K562 (cell line): Measurements from ENCODE around the gene CCDC90B. TPM values are rescaled to one million over a fixed set of nuclear protein-coding genes. Genes with fewer than 3 reads are reported as not detected.

Source experiments
- CCNT2 ChIP-seq: IDR thresholded peaks from 2 replicates; pipeline ENCODE4 v1.6.1; 2011; ENCODE audit warnings: borderline replicate concordance, low read depth, mild to moderate bottlenecking, moderate library complexity, mixed read lengths, low read length; ENCODE audit not compliant: insufficient read length; ENCODE audit errors: extremely low read depth
- CEBPB ChIP-seq: fragments of 450-650 bp; IDR thresholded peaks from 2 replicates; pipeline ENCODE4 v1.6.1; 2016; ENCODE audit warnings: missing genetic modification characterization, missing compliant biosample characterization
- CEBPG ChIP-seq, 3 experiments: fragments of 200-800 bp in 1 of 3; sonication (Bioruptor generic) in 1 of 3; sonication (generic) in 1 of 3; formaldehyde crosslinking in 1 of 3; IDR thresholded peaks in 2 of 3; conservative IDR thresholded peaks in 1 of 3; 2 replicates each; pipeline versions ENCODE4 v1.6.1 to v1.8.0; 2016 to 2022; ENCODE audit warnings: missing compliant biosample characterization in 2 of 3, missing genetic modification characterization in 2 of 3, mild to moderate bottlenecking in 1 of 3, missing genetic modification reagents in 1 of 3
- CREM ChIP-seq: IDR thresholded peaks from 2 replicates; pipeline ENCODE4 v1.6.1; 2014; ENCODE audit warnings: antibody characterized with exemption, low read depth
- CTCFL ChIP-seq: IDR thresholded peaks from 2 replicates; pipeline ENCODE4 v1.6.1; 2011; ENCODE audit warnings: borderline replicate concordance, low read depth, mild to moderate bottlenecking, moderate library complexity, low read length; ENCODE audit not compliant: insufficient read depth, poor library complexity, severe bottlenecking
- FOXP1 ChIP-seq: sonication (generic); formaldehyde crosslinking; IDR thresholded peaks from 2 replicates; pipeline ENCODE4 v1.8.0; 2022; ENCODE audit warnings: mild to moderate bottlenecking, missing genetic modification reagents
- IRF2 ChIP-seq: sonication (generic); formaldehyde crosslinking; IDR thresholded peaks from 2 replicates; pipeline ENCODE4 v1.8.1; 2022; ENCODE audit warnings: mild to moderate bottlenecking, missing genetic modification reagents
- IRF9 ChIP-seq: fragments of 450-650 bp; IDR thresholded peaks from 2 replicates; pipeline ENCODE4 v1.6.1; 2016; ENCODE audit warnings: missing biosample characterization, missing genetic modification characterization
- KLF1 ChIP-seq: fragments of 450-650 bp; IDR thresholded peaks from 2 replicates; pipeline ENCODE4 v1.6.1; 2016; ENCODE audit warnings: missing genetic modification characterization, missing compliant biosample characterization
- MAFK ChIP-seq: IDR thresholded peaks from 2 replicates; pipeline ENCODE4 v1.6.1; 2011; ENCODE audit warnings: low read length, improper control_type of control experiment
- PPARD ChIP-seq: fragments of 250-450 bp; sonication (Bioruptor Pico); IDR thresholded peaks from 2 replicates; pipeline ENCODE4 v1.8.0; 2022; ENCODE audit warnings: inconsistent platforms, mild to moderate bottlenecking, moderate library complexity
- SMAD2 ChIP-seq: fragments of 150-350 bp; IDR thresholded peaks from 2 replicates; pipeline ENCODE4 v1.6.1; 2014; ENCODE audit warnings: low read depth, mild to moderate bottlenecking, low read length
- SNIP1 ChIP-seq: fragments of 450-650 bp; IDR thresholded peaks from 2 replicates; pipeline ENCODE4 v1.7.1; 2017; ENCODE audit warnings: low read depth, mild to moderate bottlenecking
- SRSF1 ChIP-seq: fragments of 200-400 bp; formaldehyde crosslinking; IDR thresholded peaks from 2 replicates; pipeline ENCODE4 v1.6.1; 2017; ENCODE audit warnings: mild to moderate bottlenecking, low read depth, low read length, moderate library complexity
- SUPT5H ChIP-seq: fragments of 450-650 bp; IDR thresholded peaks from 2 replicates; pipeline ENCODE4 v1.6.1; 2016
- TBL1XR1 ChIP-seq, 2 experiments: IDR thresholded peaks; 2 replicates each; pipeline ENCODE4 v1.6.1; 2012; ENCODE audit warnings: improper control_type of control experiment in 2 of 2, low read length in 2 of 2, mild to moderate bottlenecking in 1 of 2
- TFAM ChIP-seq: fragments of 250-450 bp; sonication (Bioruptor Pico); conservative IDR thresholded peaks from 2 replicates; pipeline ENCODE4 v1.5.0; 2021; ENCODE audit warnings: mild to moderate bottlenecking, moderate library complexity
- U2AF1 ChIP-seq: fragments of 200-400 bp; formaldehyde crosslinking; optimal IDR thresholded peaks from 2 replicates; pipeline ENCODE3; 2017; ENCODE audit warnings: mild to moderate bottlenecking, low read depth, low read length, moderate library complexity
- VEZF1 ChIP-seq: fragments of 200-800 bp; sonication (Bioruptor generic); IDR thresholded peaks from 2 replicates; pipeline ENCODE4 v1.6.1; 2017; ENCODE audit warnings: missing genetic modification characterization, missing compliant biosample characterization
- ZNF140 ChIP-seq: fragments of 250-450 bp; sonication (Bioruptor Pico); IDR thresholded peaks from 2 replicates; pipeline ENCODE4 v1.8.0; 2021; ENCODE audit warnings: moderate library complexity, mild to moderate bottlenecking, inconsistent platforms
- ZNF23 ChIP-seq: fragments of 250-450 bp; sonication (Bioruptor Pico); IDR thresholded peaks from 2 replicates; pipeline ENCODE4 v1.4.0; 2020; ENCODE audit warnings: mild to moderate bottlenecking
- ZNF311 ChIP-seq: fragments of 250-450 bp; sonication (Bioruptor Pico); IDR thresholded peaks from 2 replicates; pipeline ENCODE4 v1.4.0; 2020; ENCODE audit warnings: mild to moderate bottlenecking, moderate library complexity
- ZNF347 ChIP-seq: fragments of 450-650 bp; formaldehyde crosslinking; IDR thresholded peaks from 2 replicates; pipeline ENCODE4 v1.4.0; 2020; ENCODE audit warnings: low read depth, mild to moderate bottlenecking, moderate library complexity
- ZNF766 ChIP-seq: fragments of 200-800 bp; sonication (Bioruptor generic); conservative IDR thresholded peaks from 2 replicates; pipeline ENCODE4 v1.6.1; 2016; ENCODE audit warnings: missing genetic modification characterization, missing compliant biosample characterization
- ZNF780A ChIP-seq: fragments of 250-450 bp; sonication (Bioruptor Pico); IDR thresholded peaks from 2 replicates; pipeline ENCODE4 v1.5.0; 2021; ENCODE audit warnings: mild to moderate bottlenecking
- polyA plus RNA-seq, 8 experiments: library from polyadenylated mRNA; depleted of rRNA in 4 of 8; stranded (reverse) in 5 of 8; unstranded in 3 of 8; fragments of >200 nt; fragmentation: Nextera tagmentation in 2 of 8; fragmentation: Illumina TruSeq in 1 of 8; extraction: Ambion mirVana in 2 of 8; extraction: Trizol in 1 of 8; gene quantifications; 2 replicates each; pipeline versions ENCODE4 v1.2.1 to v1.2.3, GENCODE V29; 2011 to 2014; ENCODE audit warnings: inconsistent platforms in 1 of 8, missing spikeins in 1 of 8
- total RNA-seq, 7 experiments: library from RNA; depleted of rRNA in 6 of 7; stranded (reverse); fragments of >200 nt in 6 of 7; fragmentation: Illumina TruSeq in 2 of 7; extraction: Trizol in 2 of 7; gene quantifications; 2 replicates each; pipeline versions ENCODE4 v1.2.1 to v1.2.3, GENCODE V29; 2011 to 2021; ENCODE audit warnings: low replicate concordance in 1 of 7

CCDC90B gene
- total and polyA plus RNA-seq, 9 of the 15 experiments (the other 6 are each of a cell fraction or from before 2014, with no cell fraction given) = 26.6 to 63.6 (median 51.8) TPM

- peak; percentile 97 for TF ChIP-seq CEBPG (CRISPR knock-in tag; IDR thresholded peaks at IDR 0.05)
- TF ChIP-seq CEBPG (tag; conservative IDR thresholded peaks at IDR 0.05 in 1 of 2, IDR thresholded peaks at IDR 0.05 in 1 of 2) = peak; percentile 85 to 91
- peak; percentile 84 for TF ChIP-seq SNIP1
- TF ChIP-seq TFAM = no peak
- TF ChIP-seq SRSF1 = 0 out of 2 replicates have a peak, but pooled peaks have one; percentile 58
- no peak for TF ChIP-seq IRF2 (CRISPR knock-in tag)
- TF ChIP-seq CREM = peak; percentile 98
- TF ChIP-seq MAFK = no peak
- no peak for TF ChIP-seq ZNF23 (CRISPR knock-in tag)
- TF ChIP-seq VEZF1 (CRISPR knock-in tag) = peak; percentile 77
- peak; percentile 92 for TF ChIP-seq ZNF766 (CRISPR knock-in tag)
- no peak for TF ChIP-seq ZNF780A (CRISPR knock-in tag)
- TF ChIP-seq ZNF347 (CRISPR knock-in tag) = no peak
- TF ChIP-seq ZNF311 (CRISPR knock-in tag) = no peak
- TF ChIP-seq SMAD2 = no peak
- TF ChIP-seq U2AF1 = no peak
- no peak for TF ChIP-seq PPARD (CRISPR knock-in tag)
- TF ChIP-seq IRF9 (tag) = peak; percentile 58; the same call in 1 of the 2 replicates
- TF ChIP-seq TBL1XR1 (IDR thresholded peaks at IDR 0.05; ENCODE audit: low read length in 2 of 2) = 0 out of 4 replicates have a peak, but pooled peaks of 1 of the 2 experiments have one; percentile 54
- no peak; the same call in 1 of the 2 replicates for TF ChIP-seq KLF1
- no peak for TF ChIP-seq FOXP1 (CRISPR knock-in tag)
- TF ChIP-seq CEBPB (tag) = peak; percentile 95
- TF ChIP-seq CCNT2 = peak; percentile 25
- peak; percentile 99 for TF ChIP-seq SUPT5H
- no peak for TF ChIP-seq ZNF140 (CRISPR knock-in tag)
- TF ChIP-seq CTCFL = peak; percentile 96
Observed at GRCh38 chr11:83285771-83286528, at the start of gene CCDC90B (continued).
